MM.1S (cell line): Measurements from ENCODE around the gene CCNJ.

Experiments used
- DNase-seq: peaks from one replicate; pipeline ENCODE4 v3.0.0-alpha.2; 2015
- H2AFZ ChIP-seq: fragments of 300-600 bp; sonication (generic); 2 replicates; pipeline ENCODE4 v1.6.0; 2016; ENCODE audit warnings: antibody characterized with exemption, low read length
- H3F3A ChIP-seq: fragments of 300-600 bp; sonication (generic); 2 replicates; pipeline ENCODE4 v1.6.1; 2016; ENCODE audit warnings: mild to moderate bottlenecking, antibody characterized with exemption, low read length, moderate library complexity, mixed read lengths; ENCODE audit not compliant: insufficient read depth
- H3K27ac ChIP-seq: fragments of 300-600 bp; sonication (generic); 2 replicates; pipeline ENCODE4 v1.5.1; 2016; ENCODE audit warnings: mild to moderate bottlenecking, low read length
- H3K27me3 ChIP-seq: fragments of 300-600 bp; sonication (generic); replicated peaks from 2 replicates; pipeline ENCODE4 v1.6.0; 2016; ENCODE audit warnings: low read length; ENCODE audit not compliant: insufficient read depth
- H3K36me3 ChIP-seq: fragments of 300-600 bp; sonication (generic); replicated peaks from 2 replicates; pipeline ENCODE4 v1.6.1; 2016; ENCODE audit warnings: mild to moderate bottlenecking, low read length, mixed read lengths; ENCODE audit not compliant: insufficient read depth
- H3K4me1 ChIP-seq: fragments of 300-600 bp; sonication (generic); 2 replicates; pipeline ENCODE4 v1.6.1; 2016; ENCODE audit warnings: low read length, mixed read lengths
- H3K4me2 ChIP-seq: fragments of 300-600 bp; sonication (generic); 2 replicates; pipeline ENCODE4 v1.6.0; 2016; ENCODE audit warnings: low read depth, low read length
- H3K4me3 ChIP-seq: fragments of 300-600 bp; sonication (generic); 2 replicates; pipeline ENCODE4 v1.5.1; 2016; ENCODE audit warnings: low read length, mixed read lengths
- H3K79me2 ChIP-seq: fragments of 300-600 bp; sonication (generic); 2 replicates; pipeline ENCODE4 v1.6.1; 2016; ENCODE audit warnings: mixed run types, low read length, mixed read lengths
- H3K9ac ChIP-seq: fragments of 300-600 bp; sonication (generic); 2 replicates; pipeline ENCODE4 v1.6.1; 2016; ENCODE audit warnings: low read length, mixed read lengths
- H3K9me2 ChIP-seq: fragments of 300-600 bp; sonication (generic); replicated peaks from 2 replicates; pipeline ENCODE4 v1.6.1; 2016; ENCODE audit warnings: mild to moderate bottlenecking, low read length, mixed read lengths; ENCODE audit not compliant: insufficient read depth
- H3K9me3 ChIP-seq: fragments of 300-600 bp; sonication (generic); replicated peaks from 2 replicates; pipeline ENCODE4 v1.6.1; 2016; ENCODE audit warnings: mild to moderate bottlenecking, low read length, mixed read lengths; ENCODE audit not compliant: insufficient read depth
- H4K20me1 ChIP-seq: fragments of 300-600 bp; sonication (generic); 2 replicates; pipeline ENCODE4 v1.6.1; 2016; ENCODE audit warnings: mild to moderate bottlenecking, low read length, moderate library complexity, mixed read lengths; ENCODE audit not compliant: insufficient read depth
- CTCF ChIP-seq: fragments of 300-600 bp; sonication (generic); IDR thresholded peaks from 2 replicates; pipeline ENCODE4 v1.5.1; 2016; ENCODE audit warnings: antibody characterized with exemption, low read length, mixed read lengths
- EZH2 ChIP-seq: fragments of 300-600 bp; sonication (generic); optimal IDR thresholded peaks from 2 replicates; pipeline ENCODE3; 2017; ENCODE audit warnings: low read depth, mild to moderate bottlenecking, antibody characterized with exemption, low read length, mixed read lengths
- EZH2phosphoT487 ChIP-seq: fragments of 300-600 bp; sonication (generic); IDR thresholded peaks from 2 replicates; pipeline ENCODE4 v1.6.1; 2018; ENCODE audit warnings: antibody characterized with exemption, low read length

CCNJ gene

DNA sequence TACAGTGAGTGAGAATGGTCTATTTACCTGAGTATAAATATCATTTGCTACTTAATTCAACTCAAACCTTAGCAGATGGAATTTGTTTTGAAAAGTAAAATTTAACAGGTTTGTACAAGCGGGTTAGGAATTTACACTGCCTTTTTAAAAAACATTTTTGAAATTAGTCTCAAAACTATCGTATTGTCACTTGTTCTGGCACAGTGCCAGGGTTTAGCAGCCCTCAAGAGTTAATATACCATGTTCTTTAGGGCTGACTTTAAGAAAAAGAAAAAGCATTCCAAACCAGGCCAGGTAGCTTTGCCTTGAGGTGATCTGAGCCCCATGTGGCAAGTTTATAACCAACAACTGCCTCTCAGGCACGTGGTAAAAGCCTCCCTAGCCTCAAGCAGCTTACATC, 17.8 kb downstream of the CCNJ start:
- H4K20me1 ChIP-seq: no peaks in the 10 kb centered on the region
- DNase-seq: no peak
- H3K4me3 ChIP-seq: no peak overlapping the region
- H3K9me2 ChIP-seq: no peaks in the 10 kb centered on the region
- H3F3A ChIP-seq: no peaks in the 10 kb centered on the region
- H3K27me3 ChIP-seq: no peaks in the 10 kb centered on the region
- H3K4me2 ChIP-seq: no peak overlapping the region
- H3K4me1 ChIP-seq: no peaks in the 10 kb centered on the region
- TF ChIP-seq EZH2: no peak
- TF ChIP-seq EZH2phosphoT487: no peak
- no peak for TF ChIP-seq CTCF
- no peak overlapping the region for H2AFZ ChIP-seq
- H3K9ac ChIP-seq: no peak overlapping the region
- H3K27ac ChIP-seq: no peak overlapping the region
- H3K79me2 ChIP-seq: no peaks in the 10 kb centered on the region
- no peaks in the 10 kb centered on the region for H3K9me3 ChIP-seq
- peaks cover 7% of the 10 kb centered on the region; the same call in 1 of the 2 replicates for H3K36me3 ChIP-seq

DNA sequence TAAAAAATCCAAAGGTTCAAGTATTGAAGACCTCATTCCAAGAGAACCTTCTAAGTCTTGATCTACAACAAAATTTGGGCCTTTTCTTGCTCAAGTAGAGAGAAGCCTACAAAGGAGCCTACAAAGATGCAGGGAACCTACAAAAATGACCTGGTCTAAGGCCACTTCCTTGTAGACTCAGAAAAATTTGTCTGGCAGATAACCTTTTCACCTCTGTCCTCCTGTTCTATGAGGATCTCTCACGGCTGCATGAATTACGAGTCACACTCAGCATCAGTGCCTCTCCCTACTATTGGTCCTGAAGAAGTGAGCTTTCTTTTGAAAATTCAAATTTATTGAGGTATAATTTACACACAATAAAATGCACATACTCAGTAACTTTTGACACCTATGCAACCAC, 29.3 kb downstream of the CCNJ start:
- no peak for DNase-seq
- Histone ChIP-seq H3K27me3 (no peaks in the 10 kb centered on the region), H3K9me3 (no peaks in the 10 kb centered on the region), H3K79me2 (no peaks in the 10 kb centered on the region), H2AFZ (no peak overlapping the region), H3K4me2 (no peak overlapping the region), H3K4me3 (no peak overlapping the region), H3K4me1 (no peaks in the 10 kb centered on the region), H3K36me3 (no peaks in the 10 kb centered on the region), H4K20me1 (no peaks in the 10 kb centered on the region), H3K9ac (no peak overlapping the region), H3K9me2 (no peaks in the 10 kb centered on the region), H3K27ac (no peak overlapping the region), H3F3A (no peaks in the 10 kb centered on the region)
- TF ChIP-seq CTCF: no peak
- TF ChIP-seq EZH2: no peak
- TF ChIP-seq EZH2phosphoT487: no peak

DNA sequence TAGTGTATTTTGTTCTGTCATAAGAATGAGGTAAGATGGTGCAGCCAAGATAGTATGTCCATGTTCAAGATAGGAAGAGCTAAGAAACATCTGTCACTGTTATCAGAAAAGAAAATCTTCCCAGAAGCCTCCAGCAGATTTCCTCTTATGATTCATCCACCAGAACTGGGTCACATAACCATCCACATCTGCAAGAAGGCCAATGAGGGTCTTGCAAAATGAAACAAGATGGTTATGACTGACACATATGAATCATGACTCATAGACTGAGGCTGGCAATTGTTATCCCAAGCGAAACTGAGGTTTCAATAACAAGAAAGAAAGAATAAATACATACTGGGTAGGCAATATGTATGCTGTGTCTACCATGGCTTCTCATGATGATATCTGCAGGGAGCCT, 30.3 kb downstream of the CCNJ start:
- no peaks in the 10 kb centered on the region for H3K9me2 ChIP-seq
- no peak for DNase-seq
- H4K20me1 ChIP-seq: no peaks in the 10 kb centered on the region

More for the DNA sequence above, 30.3 kb downstream of the CCNJ start:
- TF ChIP-seq CTCF: no peak
- no peaks in the 10 kb centered on the region for H3F3A ChIP-seq
- H3K36me3 ChIP-seq: no peaks in the 10 kb centered on the region
- H3K9ac ChIP-seq: no peak overlapping the region
- no peaks in the 10 kb centered on the region for H3K79me2 ChIP-seq
- no peak overlapping the region for H2AFZ ChIP-seq
- no peaks in the 10 kb centered on the region for H3K4me1 ChIP-seq
- no peak overlapping the region for H3K4me3 ChIP-seq
- no peak overlapping the region for H3K27ac ChIP-seq
- no peaks in the 10 kb centered on the region for H3K27me3 ChIP-seq
- H3K9me3 ChIP-seq: no peaks in the 10 kb centered on the region
- H3K4me2 ChIP-seq: no peak overlapping the region
